K562 (cell line): Measurements from ENCODE around the gene MARK2. TPM values are rescaled to one million over a fixed set of nuclear protein-coding genes. Genes with fewer than 3 reads are reported as not detected.

Source experiments
- ATAC-seq: fragments of 200-7000 bp; cut with Tn5 transposase; 3 replicates; pipeline ENCODE4 v1.9.1; 2020; ENCODE audit warnings: moderate library complexity
- BruUV-seq: library from RNA; stranded (reverse); fragments of 400-500 nt; replicated peaks from 2 replicates; lab custom pipeline; 2021; lab: Mats Ljungman, UMichigan
- CTCF ChIA-PET: fragments of 300-600 bp; formaldehyde crosslinking; extraction: SDS; loops from one replicate; lab custom pipeline; 2021; ENCODE audit warnings: low intra/inter-chr PET ratio; lab: Yijun Ruan, JAX
- POLR2A ChIA-PET: fragments of 300-600, 350-650 bp; sonication (Branson Sonifier 250); formaldehyde crosslinking; extraction: SDS; loops from one replicate; lab custom pipeline; 2021; ENCODE audit warnings: antibody characterized with exemption, inconsistent platforms; lab: Yijun Ruan, JAX
- DNase-seq, 4 experiments: peaks; one replicate each; pipeline versions ENCODE4 v3.0.0 to v3.0.0-alpha.2; 2011 to 2018; ENCODE audit warnings: low spot score in 3 of 4, mixed read lengths in 3 of 4; ENCODE audit errors: extremely low read depth in 1 of 4
- FAIRE-seq: peaks from 2 replicates; lab custom pipeline; 2011; peaks lifted over from hg19 to GRCh38; lab: Jason Lieb, UNC
- H2AFZ ChIP-seq: 2 replicates; pipeline ENCODE4 v1.6.0; 2011; ENCODE audit warnings: low read depth, low read length, control low read depth, inconsistent platforms
- H3K27ac ChIP-seq: fragments of 200-600 bp; 3 replicates; pipeline ENCODE4 v1.8.0; 2011; ENCODE audit warnings: low read depth, mild to moderate bottlenecking, control low read depth, inconsistent platforms, low read length, moderate library complexity, mixed read lengths; ENCODE audit errors: extremely low read depth
- H3K27me3 ChIP-seq, 2 experiments: fragments of 300-600 bp in 1 of 2; 2 replicates in 1 of 2; 3 replicates in 1 of 2; pipeline versions ENCODE4 v1.6.0 to v1.8.0; 2011; ENCODE audit warnings: inconsistent platforms in 2 of 2, low read length in 2 of 2, mild to moderate bottlenecking in 1 of 2, mixed read lengths in 1 of 2, moderate library complexity in 1 of 2; ENCODE audit not compliant: control insufficient read depth in 2 of 2, insufficient read depth in 2 of 2
- H3K36me3 ChIP-seq: fragments of 300-600 bp; 3 replicates; pipeline ENCODE4 v1.8.0; 2011; ENCODE audit warnings: mild to moderate bottlenecking, low read length, inconsistent platforms; ENCODE audit not compliant: control insufficient read depth, insufficient read depth
- H3K4me1 ChIP-seq, 2 experiments: fragments of 200-600 bp in 1 of 2; replicated peaks in 1 of 2; 2 replicates in 1 of 2; 3 replicates in 1 of 2; pipeline versions ENCODE4 v1.5.1 to v1.8.0; 2011; ENCODE audit warnings: inconsistent platforms in 2 of 2, low read length in 2 of 2, mild to moderate bottlenecking in 1 of 2, mixed read lengths in 1 of 2, moderate library complexity in 1 of 2; ENCODE audit not compliant: control insufficient read depth in 2 of 2, insufficient read depth in 2 of 2
- H3K4me2 ChIP-seq: 2 replicates; pipeline ENCODE4 v1.6.1; 2011; ENCODE audit warnings: low read length, control low read depth, inconsistent platforms, mixed read lengths; ENCODE audit not compliant: insufficient read depth
- H3K4me3 ChIP-seq: fragments of 200-600 bp; sonication (generic), shearing (Covaris generic); 2 replicates; pipeline ENCODE4 v1.5.1; 2016; ENCODE audit warnings: control low read depth, inconsistent platforms
- H3K79me2 ChIP-seq: fragments of 200-600 bp; 3 replicates; pipeline ENCODE4 v1.8.0; 2011; ENCODE audit warnings: low read length, inconsistent platforms; ENCODE audit not compliant: control insufficient read depth, insufficient read depth
- H3K9ac ChIP-seq, 2 experiments: 2 replicates each; pipeline versions ENCODE4 v1.6.0 to v1.6.1; 2011; ENCODE audit warnings: low read depth in 2 of 2, low read length in 2 of 2, control low read depth in 1 of 2, inconsistent platforms in 1 of 2, mild to moderate bottlenecking in 1 of 2, mixed read lengths in 1 of 2; ENCODE audit not compliant: insufficient read depth in 1 of 2
- H3K9me1 ChIP-seq: one replicate; pipeline ENCODE4 v1.6.0; 2011; ENCODE audit warnings: inconsistent platforms, mild to moderate bottlenecking, low read length, moderate library complexity; ENCODE audit not compliant: control insufficient read depth, insufficient read depth
- H3K9me3 ChIP-seq: replicated peaks from 2 replicates; pipeline ENCODE4 v1.5.1; 2011; ENCODE audit warnings: low read depth, low read length, inconsistent platforms; ENCODE audit not compliant: control insufficient read depth, insufficient read depth
- H4K20me1 ChIP-seq: replicated peaks from 2 replicates; pipeline ENCODE4 v1.6.1; 2011; ENCODE audit warnings: low read length, inconsistent platforms, mixed read lengths; ENCODE audit not compliant: control insufficient read depth, insufficient read depth
- CCAR2 ChIP-seq: fragments of 200-400 bp; formaldehyde crosslinking; IDR thresholded peaks from 2 replicates; pipeline ENCODE4 v1.6.1; 2017; ENCODE audit warnings: mild to moderate bottlenecking, low read depth, low read length
- PHB2 ChIP-seq: fragments of 450-650 bp; IDR thresholded peaks from 2 replicates; pipeline ENCODE4 v1.6.1; 2017; ENCODE audit warnings: low read depth
- PRMT5 ChIP-seq: sonication (generic); formaldehyde crosslinking; IDR thresholded peaks from 2 replicates; pipeline ENCODE4 v1.5.0; 2020; ENCODE audit warnings: missing genetic modification reagents
- WGBS: fragments of 100-300 bp; shearing (Covaris generic); methylation state at CpG from one replicate; pipeline ENCODE4 v1.1.6; 2016; ENCODE audit warnings: low coverage, mixed read lengths; ENCODE audit not compliant: insufficient coverage; ENCODE audit errors: missing lambda C conversion rate; 5-methylcytosine and 5-hydroxymethylcytosine counted together
- in situ Hi-C: fragments of 300-500 bp; cut with MboI; formaldehyde crosslinking; loops from 4 replicates; pipeline ENCODE4 v1.15.0; 2018; ENCODE audit warnings: inconsistent platforms, mixed read lengths
- intact Hi-C: fragments of 100-400 bp; cut with micrococcal nuclease; formaldehyde crosslinking; loops from 2 replicates; pipeline ENCODE4 v1.14.2; 2022
- polyA plus RNA-seq, 8 experiments: library from polyadenylated mRNA; depleted of rRNA in 4 of 8; stranded (reverse) in 5 of 8; unstranded in 3 of 8; fragments of >200 nt; fragmentation: Nextera tagmentation in 2 of 8; fragmentation: Illumina TruSeq in 1 of 8; extraction: Ambion mirVana in 2 of 8; extraction: Trizol in 1 of 8; gene quantifications; 2 replicates each; pipeline versions ENCODE4 v1.2.1 to v1.2.3, GENCODE V29; 2011 to 2014; ENCODE audit warnings: inconsistent platforms in 1 of 8, missing spikeins in 1 of 8
- total RNA-seq, 7 experiments: library from RNA; depleted of rRNA in 6 of 7; stranded (reverse); fragments of >200 nt in 6 of 7; fragmentation: Illumina TruSeq in 2 of 7; extraction: Trizol in 2 of 7; gene quantifications; 2 replicates each; pipeline versions ENCODE4 v1.2.1 to v1.2.3, GENCODE V29; 2011 to 2021; ENCODE audit warnings: low replicate concordance in 1 of 7
- TF ChIP-seq, protein P1 (sequence below): fragments of 250-450 bp; sonication (Bioruptor Pico); IDR thresholded peaks from 2 replicates; pipeline ENCODE4 v1.4.0; 2020; ENCODE audit warnings: mild to moderate bottlenecking, moderate library complexity, borderline replicate concordance
- TF ChIP-seq, protein P2 (sequence below): sonication (generic); formaldehyde crosslinking; IDR thresholded peaks from 2 replicates; pipeline ENCODE4 v1.8.0; 2022; ENCODE audit warnings: mild to moderate bottlenecking, missing genetic modification reagents
- TF ChIP-seq, protein P3 (sequence below): fragments of 450-650 bp; formaldehyde crosslinking; IDR thresholded peaks from 2 replicates; pipeline ENCODE4 v1.4.0; 2020; ENCODE audit warnings: mild to moderate bottlenecking

MARK2 gene
- total and polyA plus RNA-seq, 9 of the 15 experiments (the other 6 are each of a cell fraction or from before 2014, with no cell fraction given), result 0.32 to 43.5 (median 15.1) TPM

DNA sequence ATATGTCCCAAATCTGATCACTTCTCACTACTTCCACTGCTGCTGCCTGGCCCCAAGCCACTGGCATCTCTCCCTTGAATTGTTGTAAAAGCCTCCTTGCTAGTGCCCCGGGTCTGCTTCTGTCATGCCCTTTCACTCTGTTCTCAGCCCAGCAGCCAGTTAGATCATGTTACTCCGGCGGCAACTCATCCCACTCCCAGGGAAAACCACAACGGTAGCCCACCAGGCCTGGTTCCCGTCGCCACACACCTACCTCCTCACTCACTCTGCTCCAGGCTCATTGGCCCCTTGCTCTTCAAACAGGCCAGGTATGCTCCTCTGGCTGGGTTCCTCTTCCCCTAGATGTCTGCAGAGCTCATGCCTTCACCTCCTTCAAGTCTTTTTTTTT is 3.8 kb upstream of the MARK2 start:
- TF ChIP-seq, protein P1, sequence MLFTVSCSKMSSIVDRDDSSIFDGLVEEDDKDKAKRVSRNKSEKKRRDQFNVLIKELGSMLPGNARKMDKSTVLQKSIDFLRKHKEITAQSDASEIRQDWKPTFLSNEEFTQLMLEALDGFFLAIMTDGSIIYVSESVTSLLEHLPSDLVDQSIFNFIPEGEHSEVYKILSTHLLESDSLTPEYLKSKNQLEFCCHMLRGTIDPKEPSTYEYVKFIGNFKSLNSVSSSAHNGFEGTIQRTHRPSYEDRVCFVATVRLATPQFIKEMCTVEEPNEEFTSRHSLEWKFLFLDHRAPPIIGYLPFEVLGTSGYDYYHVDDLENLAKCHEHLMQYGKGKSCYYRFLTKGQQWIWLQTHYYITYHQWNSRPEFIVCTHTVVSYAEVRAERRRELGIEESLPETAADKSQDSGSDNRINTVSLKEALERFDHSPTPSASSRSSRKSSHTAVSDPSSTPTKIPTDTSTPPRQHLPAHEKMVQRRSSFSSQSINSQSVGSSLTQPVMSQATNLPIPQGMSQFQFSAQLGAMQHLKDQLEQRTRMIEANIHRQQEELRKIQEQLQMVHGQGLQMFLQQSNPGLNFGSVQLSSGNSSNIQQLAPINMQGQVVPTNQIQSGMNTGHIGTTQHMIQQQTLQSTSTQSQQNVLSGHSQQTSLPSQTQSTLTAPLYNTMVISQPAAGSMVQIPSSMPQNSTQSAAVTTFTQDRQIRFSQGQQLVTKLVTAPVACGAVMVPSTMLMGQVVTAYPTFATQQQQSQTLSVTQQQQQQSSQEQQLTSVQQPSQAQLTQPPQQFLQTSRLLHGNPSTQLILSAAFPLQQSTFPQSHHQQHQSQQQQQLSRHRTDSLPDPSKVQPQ (CRISPR knock-in tag), result no peak
- no peak for TF ChIP-seq PHB2
- TF ChIP-seq, protein P2, sequence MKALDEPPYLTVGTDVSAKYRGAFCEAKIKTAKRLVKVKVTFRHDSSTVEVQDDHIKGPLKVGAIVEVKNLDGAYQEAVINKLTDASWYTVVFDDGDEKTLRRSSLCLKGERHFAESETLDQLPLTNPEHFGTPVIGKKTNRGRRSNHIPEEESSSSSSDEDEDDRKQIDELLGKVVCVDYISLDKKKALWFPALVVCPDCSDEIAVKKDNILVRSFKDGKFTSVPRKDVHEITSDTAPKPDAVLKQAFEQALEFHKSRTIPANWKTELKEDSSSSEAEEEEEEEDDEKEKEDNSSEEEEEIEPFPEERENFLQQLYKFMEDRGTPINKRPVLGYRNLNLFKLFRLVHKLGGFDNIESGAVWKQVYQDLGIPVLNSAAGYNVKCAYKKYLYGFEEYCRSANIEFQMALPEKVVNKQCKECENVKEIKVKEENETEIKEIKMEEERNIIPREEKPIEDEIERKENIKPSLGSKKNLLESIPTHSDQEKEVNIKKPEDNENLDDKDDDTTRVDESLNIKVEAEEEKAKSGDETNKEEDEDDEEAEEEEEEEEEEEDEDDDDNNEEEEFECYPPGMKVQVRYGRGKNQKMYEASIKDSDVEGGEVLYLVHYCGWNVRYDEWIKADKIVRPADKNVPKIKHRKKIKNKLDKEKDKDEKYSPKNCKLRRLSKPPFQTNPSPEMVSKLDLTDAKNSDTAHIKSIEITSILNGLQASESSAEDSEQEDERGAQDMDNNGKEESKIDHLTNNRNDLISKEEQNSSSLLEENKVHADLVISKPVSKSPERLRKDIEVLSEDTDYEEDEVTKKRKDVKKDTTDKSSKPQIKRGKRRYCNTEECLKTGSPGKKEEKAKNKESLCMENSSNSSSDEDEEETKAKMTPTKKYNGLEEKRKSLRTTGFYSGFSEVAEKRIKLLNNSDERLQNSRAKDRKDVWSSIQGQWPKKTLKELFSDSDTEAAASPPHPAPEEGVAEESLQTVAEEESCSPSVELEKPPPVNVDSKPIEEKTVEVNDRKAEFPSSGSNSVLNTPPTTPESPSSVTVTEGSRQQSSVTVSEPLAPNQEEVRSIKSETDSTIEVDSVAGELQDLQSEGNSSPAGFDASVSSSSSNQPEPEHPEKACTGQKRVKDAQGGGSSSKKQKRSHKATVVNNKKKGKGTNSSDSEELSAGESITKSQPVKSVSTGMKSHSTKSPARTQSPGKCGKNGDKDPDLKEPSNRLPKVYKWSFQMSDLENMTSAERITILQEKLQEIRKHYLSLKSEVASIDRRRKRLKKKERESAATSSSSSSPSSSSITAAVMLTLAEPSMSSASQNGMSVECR (CRISPR knock-in tag), result no peak
- TF ChIP-seq CCAR2, result no peak
- TF ChIP-seq, protein P3, sequence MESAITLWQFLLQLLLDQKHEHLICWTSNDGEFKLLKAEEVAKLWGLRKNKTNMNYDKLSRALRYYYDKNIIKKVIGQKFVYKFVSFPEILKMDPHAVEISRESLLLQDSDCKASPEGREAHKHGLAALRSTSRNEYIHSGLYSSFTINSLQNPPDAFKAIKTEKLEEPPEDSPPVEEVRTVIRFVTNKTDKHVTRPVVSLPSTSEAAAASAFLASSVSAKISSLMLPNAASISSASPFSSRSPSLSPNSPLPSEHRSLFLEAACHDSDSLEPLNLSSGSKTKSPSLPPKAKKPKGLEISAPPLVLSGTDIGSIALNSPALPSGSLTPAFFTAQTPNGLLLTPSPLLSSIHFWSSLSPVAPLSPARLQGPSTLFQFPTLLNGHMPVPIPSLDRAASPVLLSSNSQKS (CRISPR knock-in tag), result no peak
- TF ChIP-seq PRMT5, result no peak
- Histone ChIP-seq H3K79me2 (peaks cover 13% of the 10 kb centered on the region), H3K4me1 (peaks cover 12 to 16% of the 10 kb centered on the region in 2 experiments; a peak in 4 of 5 replicates), H3K4me3 (no peak overlapping the region), H3K27me3 (no peaks in the 10 kb centered on the region), H3K36me3 (no peaks in the 10 kb centered on the region), H3K4me2 (no peak overlapping the region), H3K27ac (no peak overlapping the region), H3K9me1 (no peaks in the 10 kb centered on the region), H2AFZ (no peak overlapping the region), H3K9ac (no peak overlapping the region), H4K20me1 (peaks cover 8% of the 10 kb centered on the region), H3K9me3 (no peaks in the 10 kb centered on the region)
- WGBS, result 61% methylated on average over 6 of the region's 6 CpGs
- CTCF ChIA-PET, result no interaction called here
- no TSS peak for BruUV-seq
- POLR2A ChIA-PET, result no interaction called here
- intact Hi-C loops (loop anchor here (5.0 to 10.0 kb wide), 2 partner anchors 68 to 470 kb away; partner anchors contain the start of genes CATSPERZ, ESRRA and ZFTA), in situ Hi-C loops (loop anchor here (5.0 to 10.0 kb wide), 2 partner anchors 110 to 312 kb away; no protein-coding TSS in a partner anchor)
- DNase-seq, result no peak
- no peak for FAIRE-seq
- no peak for ATAC-seq
